ENCODE results near the gene PPP1R1C.
A peak's percentile ranks its signal among the peaks of the same experiment; 100 is the strongest.
"Not testable (repeated sequence)": the region's sequence is repeated elsewhere in the genome, so short reads cannot be mapped to it uniquely, and the experiment has no call there.

PPP1R1C gene

GRCh38 chr2:182015334-182016109, 29.9 kb downstream of the PPP1R1C start:
- DNase-seq: no peak

- DNase-seq: no peak
These were observed 32.6 kb downstream of the PPP1R1C start for GRCh38 chr2:182018218-182018617.

GRCh38 chr2:182019731-182020130, 34.1 kb downstream of the PPP1R1C start:
- DNase-seq: no peak

- no peak for DNase-seq
These were observed 34.8 kb downstream of the PPP1R1C start for GRCh38 chr2:182020286-182021070.

GRCh38 chr2:182023235-182023634, 37.6 kb downstream of the PPP1R1C start:
- peak; percentile 13 for DNase-seq

GRCh38 chr2:182030875-182031274, 45.2 kb downstream of the PPP1R1C start:
- DNase-seq: not testable (repeated sequence)

GRCh38 chr2:182031956-182032355, 46.3 kb downstream of the PPP1R1C start:
- no peak for DNase-seq

GRCh38 chr2:182033449-182033848, 47.8 kb downstream of the PPP1R1C start:
- DNase-seq: no peak

GRCh38 chr2:182038576-182038975, 52.9 kb downstream of the PPP1R1C start:
- no peak for DNase-seq

GRCh38 chr2:182043021-182043420, 57.4 kb downstream of the PPP1R1C start:
- peak; percentile 10 for DNase-seq

- DNase-seq: no peak
These were observed 58.2 kb downstream of the PPP1R1C start for GRCh38 chr2:182043861-182044260.

GRCh38 chr2:182047544-182047943, 61.9 kb downstream of the PPP1R1C start:
- DNase-seq: no peak

- no peak for DNase-seq
These were observed 62.4 kb downstream of the PPP1R1C start for GRCh38 chr2:182048088-182048487.

GRCh38 chr2:182048621-182049020, 63.0 kb downstream of the PPP1R1C start:
- no peak for DNase-seq

- DNase-seq: no peak
These were observed 63.9 kb downstream of the PPP1R1C start for GRCh38 chr2:182049372-182050148.

GRCh38 chr2:182050333-182051135, 64.9 kb downstream of the PPP1R1C start:
- DNase-seq: no peak

GRCh38 chr2:182055993-182056392, 70.3 kb downstream of the PPP1R1C start:
- DNase-seq: no peak

- peak; percentile 40 for DNase-seq
These were observed 71.3 kb downstream of the PPP1R1C start for GRCh38 chr2:182057002-182057401.

GRCh38 chr2:182058056-182058455, 72.4 kb downstream of the PPP1R1C start:
- DNase-seq: no peak

- no peak for DNase-seq
These were observed 76.1 kb downstream of the PPP1R1C start for GRCh38 chr2:182061739-182062138.

GRCh38 chr2:182062329-182062972, 76.8 kb downstream of the PPP1R1C start:
- DNase-seq: no peak

All from eye (tissue), 1 donor.